Ureter (tissue), 1 donor: ENCODE measurements around the gene ATP4A. TPM values are rescaled to one million over a fixed set of nuclear protein-coding genes. Genes with fewer than 3 reads are reported as not detected.

ENCODE experiments used
- DNase-seq: peaks from one replicate; pipeline ENCODE4 v3.0.0-alpha.2; 2020; ENCODE audit warnings: low spot score
- total RNA-seq: library from RNA; stranded (reverse); gene quantifications from one replicate; pipeline ENCODE4 v1.2.4, GENCODE V29; 2023
- donor health status: DM: yes; HTN: yes; CAD: no.

The ATP4A gene
- total RNA-seq, 1 donor from 2014 or later = not detected

GRCh38 chr19:35549174-35549788, 14.2 kb downstream of the ATP4A start:
- no peak for DNase-seq

- DNase-seq = no peak
Observed at GRCh38 chr19:35546532-35546931, 16.9 kb downstream of the ATP4A start.

- DNase-seq = no peak
Observed at GRCh38 chr19:35545855-35546381, 17.5 kb downstream of the ATP4A start.

GRCh38 chr19:35545001-35545854, 18.2 kb downstream of the ATP4A start, which contains the start of gene TMEM147:
TSS of gene TMEM147 (plus strand) at chr19:35545626. CDS start at chr19:35545740, 114 bp downstream.
- peak; percentile 94 for DNase-seq

- DNase-seq = no peak
Observed at GRCh38 chr19:35544110-35544802, 19.2 kb downstream of the ATP4A start.

- DNase-seq = no peak
Observed at GRCh38 chr19:35543280-35544109, 20.0 kb downstream of the ATP4A start.

GRCh38 chr19:35542209-35542608, 21.2 kb downstream of the ATP4A start:
- no peak for DNase-seq

GRCh38 chr19:35540356-35540927, 23.0 kb downstream of the ATP4A start:
- DNase-seq = no peak

GRCh38 chr19:35539850-35540249, 23.6 kb downstream of the ATP4A start:
- no peak for DNase-seq

- no peak for DNase-seq
Observed at GRCh38 chr19:35539314-35539713, 24.1 kb downstream of the ATP4A start.

- DNase-seq = no peak
Observed at GRCh38 chr19:35534803-35535480, 28.5 kb downstream of the ATP4A start.

- peak; percentile 62 for DNase-seq
Observed at GRCh38 chr19:35533822-35534392, 29.6 kb downstream of the ATP4A start.

- no peak for DNase-seq
Observed at GRCh38 chr19:35533201-35533821, 30.1 kb downstream of the ATP4A start, which contains the start of gene GAPDHS. TSS of gene GAPDHS (plus strand) at chr19:35533456. CDS start at chr19:35533528, 72 bp downstream.

- no peak for DNase-seq
Observed at GRCh38 chr19:35531291-35531690, 32.2 kb downstream of the ATP4A start.

- DNase-seq = no peak
Observed at GRCh38 chr19:35529241-35530218, 33.9 kb downstream of the ATP4A start.

GRCh38 chr19:35528218-35529038, 35.0 kb downstream of the ATP4A start, which contains the start of gene SBSN:
TSS of gene SBSN (minus strand) at chr19:35528311. CDS start at chr19:35528281, 30 bp downstream.
- no peak for DNase-seq

- DNase-seq = no peak
Observed at GRCh38 chr19:35525873-35526272, 37.6 kb downstream of the ATP4A start.
